ENCODE results near the gene HCRT.

Gene HCRT

GRCh38 chr17:42169351-42169750, 15.9 kb downstream of the HCRT start:
- no peaks in the 10 kb centered on the region for H3K4me1 ChIP-seq
- H3K9me3 ChIP-seq = no peaks in the 10 kb centered on the region
- intact Hi-C loops (cut with DNase I; ENCODE audit: low total_unique reads) = no loop called here
- H3K36me3 ChIP-seq = no peaks in the 10 kb centered on the region
- no peak for TF ChIP-seq CTCF (IDR thresholded peaks at IDR 0.05)
- H3K27ac ChIP-seq = no peak overlapping the region
- no peak for DNase-seq
- H3K27me3 ChIP-seq = peaks cover 0 to 19% of the 10 kb centered on the region in 2 donors
- no peak overlapping the region for H3K4me3 ChIP-seq

- H3K36me3 ChIP-seq = no peaks in the 10 kb centered on the region
- intact Hi-C loops (cut with DNase I; ENCODE audit: low total_unique reads) = no loop called here
- no peaks in the 10 kb centered on the region for H3K9me3 ChIP-seq
- TF ChIP-seq CTCF (IDR thresholded peaks at IDR 0.05) = no peak
- H3K4me1 ChIP-seq = no peaks in the 10 kb centered on the region
- H3K27ac ChIP-seq = no peak overlapping the region
- no peak for DNase-seq
- H3K4me3 ChIP-seq = no peak overlapping the region
- peaks cover 0 to 15% of the 10 kb centered on the region in 2 donors for H3K27me3 ChIP-seq
These were observed 17.4 kb downstream of the HCRT start for GRCh38 chr17:42167807-42168206.

- no peak for DNase-seq
- Histone ChIP-seq H3K9me3 (no peaks in the 10 kb centered on the region), H3K4me3 (no peak overlapping the region), H3K36me3 (no peaks in the 10 kb centered on the region), H3K27me3 (peaks cover 0 to 15% of the 10 kb centered on the region in 2 donors), H3K27ac (no peak overlapping the region), H3K4me1 (no peaks in the 10 kb centered on the region)
- intact Hi-C loops (cut with DNase I; ENCODE audit: low total_unique reads) = no loop called here
- no peak for TF ChIP-seq CTCF (IDR thresholded peaks at IDR 0.05)
These were observed 19.0 kb downstream of the HCRT start for GRCh38 chr17:42166196-42166763.

- Histone ChIP-seq H3K36me3 (no peaks in the 10 kb centered on the region), H3K4me3 (no peak overlapping the region), H3K27me3 (peaks cover 0 to 15% of the 10 kb centered on the region in 2 donors), H3K9me3 (no peaks in the 10 kb centered on the region), H3K27ac (no peak overlapping the region), H3K4me1 (no peaks in the 10 kb centered on the region)
- DNase-seq = no peak
- no peak for TF ChIP-seq CTCF (IDR thresholded peaks at IDR 0.05)
- intact Hi-C loops (cut with DNase I; ENCODE audit: low total_unique reads) = no loop called here
These were observed 19.5 kb downstream of the HCRT start for GRCh38 chr17:42165751-42166150.

- H3K27me3 ChIP-seq = no peaks in the 10 kb centered on the region
- H3K4me1 ChIP-seq = no peaks in the 10 kb centered on the region
- intact Hi-C loops (cut with DNase I; ENCODE audit: low total_unique reads) = no loop called here
- H3K36me3 ChIP-seq = no peaks in the 10 kb centered on the region
- H3K9me3 ChIP-seq = no peaks in the 10 kb centered on the region
- no peak overlapping the region for H3K4me3 ChIP-seq
- no peak for DNase-seq
- H3K27ac ChIP-seq = no peak overlapping the region
- TF ChIP-seq CTCF (IDR thresholded peaks at IDR 0.05) = no peak
These were observed 21.4 kb downstream of the HCRT start for GRCh38 chr17:42163696-42164407.

All from tibial artery (tissue), 4 donors.